GM18951 (cell line): Measurements from ENCODE around the gene TMPRSS11F.

Experiments used
- POLR2A ChIP-seq: IDR thresholded peaks from 4 replicates; pipeline ENCODE4 v1.6.1; 2011; ENCODE audit warnings: mild to moderate bottlenecking; ENCODE audit not compliant: insufficient read length, insufficient read depth; ENCODE audit errors: extremely low read depth
- in situ Hi-C: fragments of 300-500 bp; cut with MboI; formaldehyde crosslinking; loops from one replicate; pipeline ENCODE4 v1.12.0; 2022; ENCODE audit warnings: low sequenced_read_pairs, mixed read lengths, inconsistent platforms; ENCODE audit not compliant: unreplicated experiment

TMPRSS11F gene

DNA sequence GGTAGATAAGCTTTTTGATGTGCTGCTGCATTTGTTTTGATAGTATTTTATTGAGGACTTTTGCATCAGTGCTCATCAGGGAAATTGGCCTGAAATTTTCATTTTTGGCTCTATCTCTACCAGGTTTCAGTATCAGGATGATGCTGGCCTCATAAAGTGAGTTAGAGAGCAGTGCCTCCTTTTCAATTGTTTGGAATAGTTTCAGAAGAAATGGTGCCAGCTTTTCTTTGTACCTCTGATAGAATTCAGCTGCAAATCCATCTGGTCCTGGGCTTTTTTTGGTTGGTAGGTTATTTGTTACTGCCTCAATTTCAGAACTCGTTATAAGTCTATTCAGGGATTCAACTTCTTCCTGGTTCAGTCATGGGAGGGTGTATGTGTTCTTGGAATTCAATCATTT lies 15.6 kb upstream of the TMPRSS11F start:
- in situ Hi-C loops = no loop called here
- no peak for TF ChIP-seq POLR2A

DNA sequence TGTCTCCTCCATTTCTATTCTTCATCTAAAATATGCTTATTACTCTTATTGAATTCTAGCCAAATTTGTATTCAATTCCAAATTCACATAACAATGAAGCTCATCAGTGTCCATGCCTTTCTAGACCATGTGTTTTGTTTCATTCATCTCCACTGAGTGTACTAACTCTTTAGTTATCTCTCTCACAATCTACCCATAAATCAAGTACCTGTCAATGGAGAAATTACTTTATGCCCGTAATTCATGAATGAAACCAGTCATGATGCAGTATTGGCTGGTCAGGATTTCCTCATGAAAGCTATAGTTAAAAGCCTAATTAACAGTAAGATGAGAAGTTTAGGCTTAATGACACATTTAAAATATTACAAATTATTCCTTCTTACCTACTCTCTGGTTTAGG lies 12.2 kb upstream of the TMPRSS11F start:
- in situ Hi-C loops = no loop called here

DNA sequence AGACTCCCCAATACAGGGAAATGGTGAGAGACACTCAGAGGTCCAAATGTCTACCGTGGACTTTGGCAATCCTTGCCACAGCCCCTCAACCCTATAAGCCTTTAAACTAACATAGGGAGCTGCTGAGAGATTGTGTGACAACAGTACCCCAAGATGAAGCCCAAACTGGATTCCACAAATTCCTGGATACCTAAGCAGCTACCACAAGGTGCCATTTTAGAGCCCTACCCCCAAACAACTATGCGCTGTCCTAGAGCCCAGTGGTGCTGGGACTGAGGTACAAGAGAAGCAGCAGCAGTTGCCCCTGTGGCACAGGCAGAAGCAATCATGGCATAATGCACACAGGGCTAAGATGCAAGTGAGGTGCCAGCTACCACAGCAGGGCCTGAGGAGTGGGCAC lies 2.7 kb upstream of the TMPRSS11F start:
- in situ Hi-C loops = no loop called here
- no peak for TF ChIP-seq POLR2A

More for the DNA sequence above, 12.2 kb upstream of the TMPRSS11F start:
- TF ChIP-seq POLR2A = no peak

DNA sequence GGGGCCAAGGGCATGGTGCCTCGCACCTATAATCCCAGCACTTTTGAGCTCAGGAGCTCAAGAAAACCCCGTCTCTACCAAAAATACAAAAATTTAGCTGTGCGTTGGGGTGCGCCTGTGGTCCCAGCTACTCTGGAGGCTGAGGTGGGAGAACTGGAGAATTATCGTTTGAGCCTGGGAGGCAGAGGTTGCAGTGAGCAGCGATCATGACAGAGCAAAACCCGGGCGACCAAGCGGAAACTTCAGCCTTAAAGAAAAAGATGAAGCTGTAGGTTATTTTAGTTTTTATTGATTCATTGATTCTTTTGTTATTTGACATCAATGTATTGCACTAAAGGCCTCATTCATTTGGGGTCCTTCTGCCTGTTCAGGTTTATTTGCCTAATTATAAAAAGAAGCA lies 5.4 kb downstream of the TMPRSS11F start:
- in situ Hi-C loops = no loop called here
- no peak for TF ChIP-seq POLR2A

DNA sequence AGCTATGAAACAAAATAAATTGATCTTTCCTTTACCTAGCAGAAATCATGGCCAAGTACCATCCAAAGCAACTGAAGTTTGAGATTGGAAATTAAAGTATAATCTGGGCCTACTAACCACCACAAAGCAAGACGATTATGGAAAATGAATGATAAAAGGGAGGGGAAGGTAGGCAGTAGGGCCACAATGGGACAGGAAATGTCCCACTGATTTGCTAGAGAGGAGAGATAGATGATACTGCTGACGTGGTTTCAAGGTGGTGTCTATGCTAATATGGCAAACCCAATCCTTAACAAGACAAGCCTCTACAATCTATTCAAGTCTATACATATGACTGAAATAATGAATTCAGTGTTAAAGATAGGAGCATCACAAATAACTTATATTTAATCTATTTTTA lies 6.1 kb downstream of the TMPRSS11F start:
- no peak for TF ChIP-seq POLR2A

DNA sequence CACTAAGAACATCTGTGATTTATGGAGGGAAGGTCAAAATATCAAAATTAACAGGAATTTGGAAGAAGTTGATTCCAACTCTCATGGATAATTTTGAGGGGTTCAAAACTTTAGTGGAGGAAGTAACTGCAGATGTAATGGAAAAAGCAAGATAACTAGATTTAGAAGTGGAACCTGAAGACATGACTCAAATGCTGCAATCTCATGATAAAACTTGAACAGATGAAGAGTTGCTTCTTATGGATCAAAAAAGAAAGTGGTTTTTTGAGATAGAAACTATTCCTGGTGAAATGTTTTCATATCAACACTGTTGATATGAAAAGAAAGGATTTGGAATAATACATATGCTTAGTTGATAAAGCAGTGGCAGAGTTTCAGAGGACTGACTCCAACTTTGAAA lies 9.7 kb downstream of the TMPRSS11F start:
- no peak for TF ChIP-seq POLR2A
- in situ Hi-C loops = no loop called here

More for the DNA sequence above, 6.1 kb downstream of the TMPRSS11F start:
- in situ Hi-C loops = no loop called here

DNA sequence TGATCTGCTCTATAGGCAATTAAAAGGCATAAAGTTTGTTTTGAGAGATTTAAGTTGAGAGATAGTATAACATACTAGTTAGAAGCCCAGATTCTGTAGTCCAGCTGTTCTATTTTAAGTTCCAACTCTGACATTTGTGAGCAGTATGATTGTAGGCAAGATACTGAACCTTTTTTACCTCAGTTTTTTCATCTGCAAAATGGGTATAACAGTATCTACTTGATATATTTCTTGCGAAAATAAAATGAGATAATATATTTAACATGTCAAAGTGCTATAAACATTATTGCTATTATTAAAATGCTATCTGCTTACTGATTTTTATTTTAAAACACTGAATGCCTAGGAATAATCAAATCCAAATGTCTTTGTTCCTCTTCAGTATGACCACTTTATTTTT lies 19.2 kb downstream of the TMPRSS11F start:
- in situ Hi-C loops = no loop called here

DNA sequence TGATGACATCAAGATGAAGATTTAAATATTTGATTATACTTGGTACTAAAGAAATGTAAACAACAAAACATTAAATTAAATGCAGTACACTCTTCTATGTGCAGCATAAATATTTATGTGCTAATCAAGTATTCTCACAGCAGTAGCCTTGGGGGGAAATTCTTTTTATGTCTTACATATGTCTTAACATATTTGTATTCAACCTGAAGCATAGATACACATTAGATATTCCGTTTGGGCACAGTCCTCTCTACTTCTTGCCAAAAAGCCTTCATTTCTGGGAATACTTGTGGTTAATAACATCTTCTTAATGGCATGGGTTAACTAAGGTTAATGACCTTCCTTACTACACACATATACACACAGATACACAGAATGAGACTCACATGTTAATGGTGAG lies 19.8 kb downstream of the TMPRSS11F start:
- no peak for TF ChIP-seq POLR2A
- in situ Hi-C loops = no loop called here

More for the DNA sequence above, 19.2 kb downstream of the TMPRSS11F start:
- no peak for TF ChIP-seq POLR2A

DNA sequence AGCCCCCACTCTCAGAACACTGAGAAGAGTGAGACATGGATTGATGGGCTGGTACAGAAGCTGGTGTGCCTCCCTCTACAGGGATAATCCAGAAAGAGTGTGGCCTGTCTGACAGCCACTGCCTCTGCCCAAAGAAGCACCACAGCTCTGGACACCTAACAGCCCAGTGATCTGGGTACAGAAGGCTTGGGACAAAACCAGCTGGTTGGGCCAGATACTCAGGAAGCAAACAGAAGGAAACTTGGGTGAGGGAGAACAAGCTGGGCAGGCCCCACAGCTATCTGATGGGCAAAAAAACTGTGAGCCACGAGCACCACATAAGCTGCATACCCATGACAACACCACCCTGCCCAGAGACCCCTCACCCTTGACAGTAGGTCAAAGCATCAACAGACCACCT lies 46.9 kb downstream of the TMPRSS11F start:
- in situ Hi-C loops = no loop called here
- TF ChIP-seq POLR2A = no peak

DNA sequence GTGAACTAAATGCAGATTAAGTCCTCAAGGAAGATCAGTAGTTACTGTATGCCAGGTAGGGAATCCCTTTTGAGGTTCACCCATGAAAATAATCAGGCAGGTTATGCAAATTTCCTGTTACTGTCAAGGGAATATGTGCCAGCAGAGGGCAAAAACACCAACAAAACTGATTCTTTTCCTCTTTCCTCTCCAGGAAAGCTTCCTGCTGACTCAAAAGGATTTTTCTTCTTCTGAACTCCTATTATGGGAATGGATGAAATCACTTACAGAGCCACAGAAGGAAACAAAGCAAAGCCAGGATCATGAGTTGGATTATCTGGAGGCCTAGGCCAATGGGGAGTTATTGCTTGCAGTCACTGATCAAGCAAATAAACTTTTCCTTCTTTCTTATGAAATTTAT lies 49.7 kb downstream of the TMPRSS11F start:
- in situ Hi-C loops = no loop called here

DNA sequence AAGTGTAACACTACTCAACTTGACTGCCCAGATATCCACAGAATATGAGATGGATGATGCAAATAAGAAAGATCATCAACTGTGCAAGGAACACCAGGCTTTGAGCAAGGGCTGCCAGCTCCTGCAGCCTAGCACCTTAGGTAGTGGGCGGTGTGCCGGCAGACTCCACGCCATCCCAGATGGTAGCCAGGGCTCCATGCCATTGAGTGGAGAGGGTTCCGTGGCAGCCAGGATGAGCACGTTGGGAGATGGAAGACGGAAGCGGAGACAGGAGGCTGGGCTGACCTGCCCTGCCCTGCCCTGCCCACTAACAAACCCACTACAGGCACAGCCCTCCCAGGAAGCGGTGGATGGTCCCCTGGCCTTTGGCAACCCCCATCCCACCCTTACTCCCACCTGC lies 51.9 kb downstream of the TMPRSS11F start:
- TF ChIP-seq POLR2A = no peak
- in situ Hi-C loops = no loop called here

More for the DNA sequence above, 49.7 kb downstream of the TMPRSS11F start:
- TF ChIP-seq POLR2A = no peak

DNA sequence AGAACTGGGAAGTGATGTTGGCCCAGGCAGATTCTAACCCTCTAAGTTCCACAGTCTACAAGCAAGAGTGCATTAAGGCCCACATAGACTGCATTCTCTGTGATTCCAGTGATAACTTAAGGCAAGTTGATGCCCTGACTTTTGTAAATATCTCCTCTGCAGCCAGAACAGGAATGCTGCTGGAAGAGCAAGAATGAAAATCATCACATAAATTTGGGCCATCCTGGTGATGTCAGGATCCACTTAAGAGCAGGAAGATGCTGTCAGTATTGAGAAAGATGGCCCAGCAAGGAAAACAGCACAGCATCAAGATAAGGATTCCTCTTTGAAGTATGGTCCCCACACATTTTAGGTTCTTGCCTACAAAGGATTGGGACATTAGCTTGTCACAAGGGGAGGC lies 52.4 kb downstream of the TMPRSS11F start:
- no peak for TF ChIP-seq POLR2A

DNA sequence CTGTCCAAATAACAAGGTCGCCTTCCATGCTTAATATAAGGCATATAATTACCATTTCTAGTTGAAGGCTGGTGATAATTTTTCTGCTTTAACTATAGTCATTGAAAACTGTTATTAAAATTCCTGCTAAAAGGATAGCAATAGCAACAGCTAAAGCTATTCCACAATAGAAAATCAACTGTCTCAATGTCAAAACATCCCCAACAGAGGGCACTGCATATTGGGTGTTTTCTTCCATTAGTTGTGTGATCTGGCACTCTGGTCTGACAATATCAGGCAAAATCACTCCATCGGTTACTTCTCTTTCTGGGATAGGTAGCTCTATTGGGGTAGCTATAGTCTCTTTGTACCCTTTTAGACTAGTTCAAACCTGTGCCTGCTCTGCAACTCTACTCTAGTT lies 53.5 kb downstream of the TMPRSS11F start:
- in situ Hi-C loops = no loop called here
- no peak for TF ChIP-seq POLR2A

More for the DNA sequence above, 52.4 kb downstream of the TMPRSS11F start:
- in situ Hi-C loops = no loop called here

DNA sequence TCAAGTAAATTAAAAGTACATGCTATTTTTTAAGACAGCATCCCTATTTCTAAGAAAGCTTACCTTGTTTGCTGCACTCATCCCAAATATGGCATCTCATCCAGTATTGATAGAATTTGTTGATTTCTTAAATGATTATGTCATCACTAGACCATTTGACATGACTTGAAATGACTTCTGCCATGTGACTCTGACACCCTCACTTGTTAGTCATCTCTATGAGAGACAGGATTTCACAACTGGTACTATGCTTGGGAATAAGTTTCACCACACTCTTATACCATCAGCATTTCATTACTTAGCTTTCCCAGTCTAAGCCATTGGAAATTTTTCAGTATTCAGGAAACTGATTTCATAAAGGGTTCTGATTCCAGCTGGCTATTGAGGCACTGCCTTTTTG lies 55.3 kb downstream of the TMPRSS11F start:
- TF ChIP-seq POLR2A = no peak
- in situ Hi-C loops = no loop called here

DNA sequence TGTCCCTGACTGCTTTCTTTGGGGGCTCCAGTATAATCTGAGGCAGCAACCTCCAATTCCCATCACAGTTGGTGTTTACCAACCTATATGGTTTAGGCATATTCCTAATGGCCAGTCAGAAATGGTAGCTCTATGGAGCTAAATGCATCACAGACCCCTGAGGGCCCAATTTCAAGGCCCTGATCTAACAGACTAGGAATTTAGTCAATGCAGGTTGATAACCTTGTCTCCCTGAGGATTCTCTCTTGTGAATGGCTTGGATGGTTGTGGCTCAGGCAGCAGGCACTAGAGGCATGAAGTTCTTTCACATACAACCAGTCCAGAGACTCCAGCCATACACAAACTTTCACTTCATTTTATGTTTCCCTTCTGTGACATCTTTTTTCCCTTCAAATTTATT lies 59.4 kb downstream of the TMPRSS11F start:
- in situ Hi-C loops = no loop called here
- TF ChIP-seq POLR2A = no peak

DNA sequence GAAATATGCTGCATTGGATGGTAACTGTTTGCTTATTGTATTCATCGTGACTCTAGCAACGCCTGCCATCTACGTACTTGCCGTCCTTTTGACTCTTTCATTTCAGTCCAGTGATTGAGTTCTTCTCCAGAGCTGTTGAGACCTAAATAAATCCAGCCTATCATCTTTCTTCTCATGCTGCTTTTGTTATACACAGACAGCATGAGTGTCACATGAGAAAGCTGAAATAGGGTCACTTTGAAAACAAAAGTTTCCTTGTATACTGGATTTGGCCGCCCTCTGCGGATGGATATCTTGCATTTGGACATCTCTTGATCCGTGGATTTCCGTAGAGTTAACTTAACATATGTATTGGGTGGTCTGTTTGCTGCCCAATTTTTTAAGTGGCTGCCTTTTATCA lies 67.2 kb downstream of the TMPRSS11F start:
- TF ChIP-seq POLR2A = no peak

DNA sequence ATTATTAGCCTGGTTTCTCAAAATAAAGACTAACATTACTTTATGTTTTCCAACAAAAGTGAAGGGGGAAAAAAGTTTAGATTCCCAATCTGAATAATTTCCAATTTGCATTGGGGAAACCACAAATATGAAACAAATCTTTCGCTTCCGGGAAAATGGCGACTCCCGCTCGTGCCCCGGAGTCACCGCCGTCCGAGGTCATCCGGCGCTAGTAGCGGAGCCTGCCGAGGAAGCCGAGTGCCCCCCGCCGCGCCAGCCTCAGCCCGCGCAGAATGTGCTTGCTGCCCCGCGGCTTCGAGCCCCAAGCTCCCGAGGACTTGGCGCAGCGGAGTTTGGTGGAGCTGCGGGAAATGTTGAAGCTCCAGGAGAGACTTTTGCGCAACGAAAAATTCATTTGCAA lies 91.4 kb downstream of the TMPRSS11F start:
- no peak for TF ChIP-seq POLR2A
- in situ Hi-C loops = no loop called here

More for the DNA sequence above, 67.2 kb downstream of the TMPRSS11F start:
- in situ Hi-C loops = no loop called here
